GM19452 (cell line): ENCODE results near the gene TMEM45A.
"Not testable (repeated sequence)": the region's sequence is repeated elsewhere in the genome, so short reads cannot be mapped to it uniquely, and the experiment has no call there.

Experiments used
- ATAC-seq: cut with Tn5 transposase; IDR thresholded peaks from one replicate; pipeline ENCODE4 v1.9.1; 2021; ENCODE audit not compliant: unreplicated experiment

Gene TMEM45A

GRCh38 chr3:100570811-100571210 lies 78.4 kb downstream of the TMEM45A start:
- ATAC-seq: no peak

- ATAC-seq: no peak
Measured at GRCh38 chr3:100574536-100574935, 82.1 kb downstream of the TMEM45A start.

- ATAC-seq: no peak
Measured at GRCh38 chr3:100575704-100576103, 83.3 kb downstream of the TMEM45A start.

GRCh38 chr3:100577382-100578008 lies 85.1 kb downstream of the TMEM45A start:
- no peak for ATAC-seq

- no peak for ATAC-seq
Measured at GRCh38 chr3:100578646-100579045, 86.2 kb downstream of the TMEM45A start.

GRCh38 chr3:100580147-100580546 lies 87.7 kb downstream of the TMEM45A start:
- ATAC-seq: no peak

- no peak for ATAC-seq
Measured at GRCh38 chr3:100581650-100582049, 89.2 kb downstream of the TMEM45A start.

- not testable (repeated sequence) for ATAC-seq
Measured at GRCh38 chr3:100582157-100582556, 89.7 kb downstream of the TMEM45A start.

GRCh38 chr3:100584101-100584660 lies 91.8 kb downstream of the TMEM45A start:
- no peak for ATAC-seq

- no peak for ATAC-seq
Measured at GRCh38 chr3:100586832-100587231, 94.4 kb downstream of the TMEM45A start.

GRCh38 chr3:100588251-100588650 lies 95.8 kb downstream of the TMEM45A start:
- no peak for ATAC-seq

GRCh38 chr3:100590114-100590839 lies 97.9 kb downstream of the TMEM45A start:
- peak; percentile 78 for ATAC-seq

GRCh38 chr3:100590840-100591147 lies 98.4 kb downstream of the TMEM45A start:
- ATAC-seq: no peak

- no peak for ATAC-seq
Measured at GRCh38 chr3:100591411-100591810, 99.0 kb downstream of the TMEM45A start.

- no peak for ATAC-seq
Measured at GRCh38 chr3:100600181-100601042, 108.0 kb downstream of the TMEM45A start.

GRCh38 chr3:100602506-100603444 lies 110.4 kb downstream of the TMEM45A start:
- ATAC-seq: peak; percentile 42

- peak; percentile 29 for ATAC-seq
Measured at GRCh38 chr3:100603469-100603868, 111.0 kb downstream of the TMEM45A start.

- no peak for ATAC-seq
Measured at GRCh38 chr3:100605358-100605757, 112.9 kb downstream of the TMEM45A start.

- ATAC-seq: peak; percentile 75
Measured at GRCh38 chr3:100606894-100607512, 114.6 kb downstream of the TMEM45A start.

- no peak for ATAC-seq
Measured at GRCh38 chr3:100609305-100609704, 116.9 kb downstream of the TMEM45A start, which contains the start of gene ADGRG7. Gene ADGRG7 (plus strand): TSS chr3:100609601. CDS start chr3:100609857, 256 bp downstream.
